Measurements from ENCODE around the gene UNC5C. TPM values are rescaled to one million over a fixed set of nuclear protein-coding genes. Genes with fewer than 3 reads are reported as not detected.

The UNC5C gene
- total RNA-seq, 1 donor from 2014 or later, result 76.7 TPM

GRCh38 chr4:95129031-95129430 is 419.7 kb downstream of the UNC5C start:
- no peak overlapping the region for H3K4me3 Mint-ChIP-seq
- H3K27me3 Mint-ChIP-seq (ENCODE audit: low read depth), result no peaks in the 10 kb centered on the region
- peaks cover 13% of the 10 kb centered on the region for H3K4me1 Mint-ChIP-seq
- no peak overlapping the region for H3K27ac Mint-ChIP-seq
- no peak for DNase-seq (ENCODE audit: low spot score in 2 of 2, unreplicated experiment in 2 of 2)
- no peak for TF ChIP-seq CTCF (IDR thresholded peaks at IDR 0.05; ENCODE audit: unreplicated experiment)
- H3K9me3 Mint-ChIP-seq, result no peaks in the 10 kb centered on the region
- no peaks in the 10 kb centered on the region for H3K36me3 Mint-ChIP-seq

- no peak for DNase-seq (ENCODE audit: low spot score in 2 of 2, unreplicated experiment in 2 of 2)
- Mint-ChIP-seq H3K9me3 (no peaks in the 10 kb centered on the region), H3K27me3 (ENCODE audit: low read depth) (no peaks in the 10 kb centered on the region), H3K4me1 (peaks cover 12% of the 10 kb centered on the region), H3K27ac (no peak overlapping the region), H3K4me3 (no peak overlapping the region), H3K36me3 (no peaks in the 10 kb centered on the region)
- TF ChIP-seq CTCF (IDR thresholded peaks at IDR 0.05; ENCODE audit: unreplicated experiment), result no peak
Measured at GRCh38 chr4:95124906-95125504, 423.8 kb downstream of the UNC5C start.

DNA sequence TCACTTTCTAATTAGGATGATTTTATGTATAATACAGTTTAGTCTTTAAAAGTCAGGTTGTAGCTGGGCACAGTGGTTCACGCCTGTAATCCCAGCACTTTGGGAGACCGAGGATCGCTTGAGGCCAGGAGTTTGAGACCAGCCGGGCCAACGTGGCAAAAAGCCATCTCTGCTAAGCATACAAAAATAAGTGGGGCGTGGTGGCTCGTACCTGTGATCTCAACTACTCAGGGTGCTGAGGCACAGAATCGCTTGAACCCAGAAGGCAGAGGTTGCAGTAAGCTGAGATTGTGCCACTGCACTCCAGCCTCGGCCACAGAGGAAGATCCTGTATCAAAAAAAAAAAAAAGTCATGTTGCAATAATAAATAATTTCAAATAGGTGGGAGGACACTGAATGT is 426.8 kb downstream of the UNC5C start:
- no peak for DNase-seq (ENCODE audit: low spot score in 2 of 2, unreplicated experiment in 2 of 2)
- H3K4me3 Mint-ChIP-seq, result no peak overlapping the region
- peaks cover 14% of the 10 kb centered on the region for H3K4me1 Mint-ChIP-seq
- H3K9me3 Mint-ChIP-seq, result no peaks in the 10 kb centered on the region
- no peak overlapping the region for H3K27ac Mint-ChIP-seq
- TF ChIP-seq CTCF (IDR thresholded peaks at IDR 0.05; ENCODE audit: unreplicated experiment), result no peak
- H3K27me3 Mint-ChIP-seq (ENCODE audit: low read depth), result no peaks in the 10 kb centered on the region
- no peaks in the 10 kb centered on the region for H3K36me3 Mint-ChIP-seq

DNA sequence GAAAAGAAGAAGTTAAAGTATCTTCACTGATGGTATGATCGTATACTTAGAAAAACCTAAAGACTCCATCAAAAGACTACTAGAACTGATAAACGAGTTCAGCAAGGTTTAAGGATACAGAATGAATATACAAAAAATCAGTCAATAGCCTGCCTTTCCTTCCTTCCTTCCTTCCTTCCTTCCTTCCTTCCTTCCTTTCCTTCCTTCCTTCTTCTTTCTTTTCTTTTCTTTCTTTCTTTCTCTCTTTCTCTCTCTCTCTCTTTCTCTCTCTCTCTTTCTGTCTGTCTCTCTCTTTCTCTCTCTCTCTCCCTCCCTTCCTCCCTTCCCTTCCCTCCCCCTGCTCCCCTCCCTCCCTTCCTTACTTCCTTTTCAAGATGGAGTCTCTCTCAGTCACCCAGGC is 428.3 kb downstream of the UNC5C start:
- H3K36me3 Mint-ChIP-seq, result no peaks in the 10 kb centered on the region
- no peak overlapping the region for H3K27ac Mint-ChIP-seq
- no peak for DNase-seq (ENCODE audit: low spot score in 2 of 2, unreplicated experiment in 2 of 2)
- TF ChIP-seq CTCF (IDR thresholded peaks at IDR 0.05; ENCODE audit: unreplicated experiment), result no peak
- no peaks in the 10 kb centered on the region for H3K9me3 Mint-ChIP-seq
- no peaks in the 10 kb centered on the region for H3K27me3 Mint-ChIP-seq (ENCODE audit: low read depth)
- no peak overlapping the region for H3K4me3 Mint-ChIP-seq
- H3K4me1 Mint-ChIP-seq, result peaks cover 14% of the 10 kb centered on the region

GRCh38 chr4:95118497-95118896 is 430.3 kb downstream of the UNC5C start:
- no peak for DNase-seq (ENCODE audit: low spot score in 2 of 2, unreplicated experiment in 2 of 2)
- Mint-ChIP-seq H3K36me3 (no peaks in the 10 kb centered on the region), H3K27ac (no peak overlapping the region), H3K4me1 (peaks cover 10% of the 10 kb centered on the region), H3K9me3 (no peaks in the 10 kb centered on the region), H3K27me3 (ENCODE audit: low read depth) (no peaks in the 10 kb centered on the region), H3K4me3 (peak overlapping the region; percentile 20)
- no peak for TF ChIP-seq CTCF (IDR thresholded peaks at IDR 0.05; ENCODE audit: unreplicated experiment)

DNA sequence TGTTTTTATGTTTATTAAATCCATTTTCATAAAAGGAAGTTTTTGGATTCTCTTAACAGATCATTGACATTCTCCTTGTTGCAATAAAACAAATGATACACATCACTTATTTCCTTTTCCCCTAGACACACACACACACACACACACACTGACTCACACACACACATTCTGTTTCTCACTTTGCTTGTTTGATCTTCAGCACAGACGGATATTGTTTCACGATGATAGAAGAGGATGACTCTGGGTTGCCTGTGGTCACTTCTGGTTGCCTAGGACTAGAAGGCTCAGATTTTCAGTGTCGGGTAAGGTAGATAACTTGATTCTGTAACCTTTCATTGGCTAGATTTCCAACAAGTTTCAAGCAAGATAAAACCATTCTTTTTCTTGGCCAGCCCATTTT is 434.3 kb downstream of the UNC5C start:
- H3K4me3 Mint-ChIP-seq, result no peak overlapping the region
- no peaks in the 10 kb centered on the region for H3K9me3 Mint-ChIP-seq
- TF ChIP-seq CTCF (IDR thresholded peaks at IDR 0.05; ENCODE audit: unreplicated experiment), result no peak
- no peaks in the 10 kb centered on the region for H3K36me3 Mint-ChIP-seq
- DNase-seq (ENCODE audit: low spot score in 2 of 2, unreplicated experiment in 2 of 2), result no peak
- H3K27ac Mint-ChIP-seq, result no peak overlapping the region
- H3K27me3 Mint-ChIP-seq (ENCODE audit: low read depth), result peaks cover 6% of the 10 kb centered on the region
- H3K4me1 Mint-ChIP-seq, result peaks cover 7% of the 10 kb centered on the region
